K562 (cell line): ENCODE data around the gene MBD3L4. TPM values are rescaled to one million over a fixed set of nuclear protein-coding genes. Genes with fewer than 3 reads are reported as not detected.

ENCODE experiments used
- COPS2 ChIP-seq: fragments of 450-650 bp; conservative IDR thresholded peaks from 2 replicates; pipeline ENCODE4 v1.6.1; 2016; ENCODE audit warnings: mild to moderate bottlenecking, moderate library complexity
- FIP1L1 ChIP-seq: fragments of 200-400 bp; formaldehyde crosslinking; IDR thresholded peaks from 2 replicates; pipeline ENCODE4 v1.6.1; 2018; ENCODE audit warnings: mild to moderate bottlenecking, low read depth, low read length; ENCODE audit not compliant: poor library complexity, severe bottlenecking
- SMAD4 ChIP-seq: fragments of 250-450 bp; sonication (Bioruptor Pico); conservative IDR thresholded peaks from 2 replicates; pipeline ENCODE4 v1.8.0; 2021; ENCODE audit warnings: inconsistent platforms, mild to moderate bottlenecking, moderate library complexity
- ZBED1 ChIP-seq: IDR thresholded peaks from 2 replicates; pipeline ENCODE4 v1.6.1; 2014
- ZNF384 ChIP-seq: IDR thresholded peaks from 2 replicates; pipeline ENCODE4 v1.6.1; 2012; ENCODE audit warnings: low read depth, low read length, improper control_type of control experiment
- polyA plus RNA-seq, 8 experiments: library from polyadenylated mRNA; depleted of rRNA in 4 of 8; stranded (reverse) in 5 of 8; unstranded in 3 of 8; fragments of >200 nt; fragmentation: Nextera tagmentation in 2 of 8; fragmentation: Illumina TruSeq in 1 of 8; extraction: Ambion mirVana in 2 of 8; extraction: Trizol in 1 of 8; gene quantifications; 2 replicates each; pipeline versions ENCODE4 v1.2.1 to v1.2.3, GENCODE V29; 2011 to 2014; ENCODE audit warnings: inconsistent platforms in 1 of 8, missing spikeins in 1 of 8
- total RNA-seq, 7 experiments: library from RNA; depleted of rRNA in 6 of 7; stranded (reverse); fragments of >200 nt in 6 of 7; fragmentation: Illumina TruSeq in 2 of 7; extraction: Trizol in 2 of 7; gene quantifications; 2 replicates each; pipeline versions ENCODE4 v1.2.1 to v1.2.3, GENCODE V29; 2011 to 2021; ENCODE audit warnings: low replicate concordance in 1 of 7
- TF ChIP-seq, protein P1 (sequence below), 2 experiments: fragments of 450-650 bp; IDR thresholded peaks; 2 replicates each; pipeline ENCODE4 v1.6.1; 2018; ENCODE audit warnings: mild to moderate bottlenecking in 2 of 2, low read depth in 1 of 2; ENCODE audit not compliant: partially characterized antibody in 2 of 2
- TF ChIP-seq, protein P2 (sequence below), 3 experiments: fragments of 200-800 bp in 1 of 3; sonication (Bioruptor generic) in 1 of 3; sonication (generic) in 1 of 3; formaldehyde crosslinking in 1 of 3; IDR thresholded peaks; 2 replicates each; pipeline versions ENCODE4 v1.6.1 to v1.8.0; 2016 to 2022; ENCODE audit warnings: mild to moderate bottlenecking in 2 of 3, missing compliant biosample characterization in 2 of 3, missing genetic modification characterization in 2 of 3, missing genetic modification reagents in 1 of 3
- TF ChIP-seq, protein P3 (sequence below): sonication (generic); formaldehyde crosslinking; IDR thresholded peaks from 2 replicates; pipeline ENCODE4 v1.5.0; 2020; ENCODE audit warnings: missing genetic modification reagents
- TF ChIP-seq, protein P4 (sequence below): conservative IDR thresholded peaks from 2 replicates; pipeline ENCODE4 v1.6.1; 2011; ENCODE audit warnings: low read depth, mild to moderate bottlenecking, low read length; ENCODE audit not compliant: control insufficient read depth
- TF ChIP-seq, protein P5 (sequence below), 3 experiments: fragments of 200-800 bp in 1 of 3; fragments of 250-450 bp in 1 of 3; fragments of 450-650 bp in 1 of 3; sonication (Bioruptor Pico) in 1 of 3; sonication (Bioruptor generic) in 1 of 3; formaldehyde crosslinking in 1 of 3; IDR thresholded peaks; 2 replicates each; pipeline versions ENCODE4 v1.6.1 to v1.8.0; 2016 to 2022; ENCODE audit warnings: mild to moderate bottlenecking in 2 of 3, missing genetic modification characterization in 2 of 3, missing compliant biosample characterization in 1 of 3, moderate library complexity in 1 of 3

MBD3L4 gene
- total and polyA plus RNA-seq, 9 of the 15 experiments (the other 6 are each of a cell fraction or from before 2014, with no cell fraction given): not detected

DNA sequence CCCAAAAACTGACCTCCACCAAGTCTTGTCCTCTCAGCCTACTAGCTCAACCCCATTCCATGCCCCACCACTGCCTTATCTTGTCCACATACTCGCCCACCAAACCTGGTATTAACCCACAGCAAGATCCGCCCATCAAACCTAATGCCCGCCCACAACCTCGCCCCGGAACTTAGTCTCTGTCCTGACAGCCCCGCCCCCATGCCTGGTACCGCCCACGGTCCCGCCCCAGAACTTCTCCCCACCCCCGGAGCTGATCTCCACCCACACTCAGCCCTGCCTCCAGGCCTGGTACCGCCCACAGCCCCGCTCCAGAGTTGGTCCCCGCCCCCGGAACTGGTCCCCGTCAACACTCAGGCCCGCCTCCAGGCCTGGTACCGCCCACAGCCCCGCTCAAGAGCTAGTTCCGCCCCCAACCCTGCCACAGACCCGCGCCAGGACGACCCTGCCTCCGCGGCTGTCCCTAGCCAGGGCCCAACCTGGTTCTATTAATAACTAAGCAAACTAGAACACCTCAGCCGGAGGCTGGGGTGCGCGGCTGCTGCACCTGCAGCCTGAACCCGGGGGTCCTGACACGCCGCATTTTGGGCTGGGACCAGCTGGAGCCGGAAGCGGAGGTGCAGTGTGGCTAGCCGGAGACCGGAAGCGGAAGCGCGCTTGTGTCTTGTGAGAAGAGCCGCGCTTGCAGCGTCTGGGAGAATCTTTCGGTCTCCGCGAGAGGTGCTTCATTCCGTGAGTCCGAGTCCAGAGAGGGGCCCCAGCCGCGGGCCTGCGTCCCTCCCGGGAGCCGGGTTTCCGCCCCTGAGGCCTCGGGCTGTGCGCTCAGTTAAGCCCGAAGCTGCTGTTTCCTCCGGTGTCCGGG lies 29.3 kb upstream of the MBD3L4 start, which contains the start of gene ZNF557 (continued):
- TF ChIP-seq, protein P1, sequence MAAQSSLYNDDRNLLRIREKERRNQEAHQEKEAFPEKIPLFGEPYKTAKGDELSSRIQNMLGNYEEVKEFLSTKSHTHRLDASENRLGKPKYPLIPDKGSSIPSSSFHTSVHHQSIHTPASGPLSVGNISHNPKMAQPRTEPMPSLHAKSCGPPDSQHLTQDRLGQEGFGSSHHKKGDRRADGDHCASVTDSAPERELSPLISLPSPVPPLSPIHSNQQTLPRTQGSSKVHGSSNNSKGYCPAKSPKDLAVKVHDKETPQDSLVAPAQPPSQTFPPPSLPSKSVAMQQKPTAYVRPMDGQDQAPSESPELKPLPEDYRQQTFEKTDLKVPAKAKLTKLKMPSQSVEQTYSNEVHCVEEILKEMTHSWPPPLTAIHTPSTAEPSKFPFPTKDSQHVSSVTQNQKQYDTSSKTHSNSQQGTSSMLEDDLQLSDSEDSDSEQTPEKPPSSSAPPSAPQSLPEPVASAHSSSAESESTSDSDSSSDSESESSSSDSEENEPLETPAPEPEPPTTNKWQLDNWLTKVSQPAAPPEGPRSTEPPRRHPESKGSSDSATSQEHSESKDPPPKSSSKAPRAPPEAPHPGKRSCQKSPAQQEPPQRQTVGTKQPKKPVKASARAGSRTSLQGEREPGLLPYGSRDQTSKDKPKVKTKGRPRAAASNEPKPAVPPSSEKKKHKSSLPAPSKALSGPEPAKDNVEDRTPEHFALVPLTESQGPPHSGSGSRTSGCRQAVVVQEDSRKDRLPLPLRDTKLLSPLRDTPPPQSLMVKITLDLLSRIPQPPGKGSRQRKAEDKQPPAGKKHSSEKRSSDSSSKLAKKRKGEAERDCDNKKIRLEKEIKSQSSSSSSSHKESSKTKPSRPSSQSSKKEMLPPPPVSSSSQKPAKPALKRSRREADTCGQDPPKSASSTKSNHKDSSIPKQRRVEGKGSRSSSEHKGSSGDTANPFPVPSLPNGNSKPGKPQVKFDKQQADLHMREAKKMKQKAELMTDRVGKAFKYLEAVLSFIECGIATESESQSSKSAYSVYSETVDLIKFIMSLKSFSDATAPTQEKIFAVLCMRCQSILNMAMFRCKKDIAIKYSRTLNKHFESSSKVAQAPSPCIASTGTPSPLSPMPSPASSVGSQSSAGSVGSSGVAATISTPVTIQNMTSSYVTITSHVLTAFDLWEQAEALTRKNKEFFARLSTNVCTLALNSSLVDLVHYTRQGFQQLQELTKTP (IDR thresholded peaks at IDR 0.05; ENCODE audit: low read depth in 1 of 2, partially characterized antibody in 2 of 2): peak in 1 of 2 experiments; percentile 27
- TF ChIP-seq ZBED1: no peak
- TF ChIP-seq, protein P2, sequence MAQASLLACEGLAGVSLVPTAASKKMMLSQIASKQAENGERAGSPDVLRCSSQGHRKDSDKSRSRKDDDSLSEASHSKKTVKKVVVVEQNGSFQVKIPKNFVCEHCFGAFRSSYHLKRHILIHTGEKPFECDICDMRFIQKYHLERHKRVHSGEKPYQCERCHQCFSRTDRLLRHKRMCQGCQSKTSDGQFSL (CRISPR knock-in tag; IDR thresholded peaks at IDR 0.05): no peak
- TF ChIP-seq, protein P2 (tag; IDR thresholded peaks at IDR 0.05): no peak
- TF ChIP-seq, protein P3, sequence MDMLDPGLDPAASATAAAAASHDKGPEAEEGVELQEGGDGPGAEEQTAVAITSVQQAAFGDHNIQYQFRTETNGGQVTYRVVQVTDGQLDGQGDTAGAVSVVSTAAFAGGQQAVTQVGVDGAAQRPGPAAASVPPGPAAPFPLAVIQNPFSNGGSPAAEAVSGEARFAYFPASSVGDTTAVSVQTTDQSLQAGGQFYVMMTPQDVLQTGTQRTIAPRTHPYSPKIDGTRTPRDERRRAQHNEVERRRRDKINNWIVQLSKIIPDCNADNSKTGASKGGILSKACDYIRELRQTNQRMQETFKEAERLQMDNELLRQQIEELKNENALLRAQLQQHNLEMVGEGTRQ (CRISPR knock-in tag): no peak
- TF ChIP-seq FIP1L1: peak; percentile 30
- TF ChIP-seq, protein P4, sequence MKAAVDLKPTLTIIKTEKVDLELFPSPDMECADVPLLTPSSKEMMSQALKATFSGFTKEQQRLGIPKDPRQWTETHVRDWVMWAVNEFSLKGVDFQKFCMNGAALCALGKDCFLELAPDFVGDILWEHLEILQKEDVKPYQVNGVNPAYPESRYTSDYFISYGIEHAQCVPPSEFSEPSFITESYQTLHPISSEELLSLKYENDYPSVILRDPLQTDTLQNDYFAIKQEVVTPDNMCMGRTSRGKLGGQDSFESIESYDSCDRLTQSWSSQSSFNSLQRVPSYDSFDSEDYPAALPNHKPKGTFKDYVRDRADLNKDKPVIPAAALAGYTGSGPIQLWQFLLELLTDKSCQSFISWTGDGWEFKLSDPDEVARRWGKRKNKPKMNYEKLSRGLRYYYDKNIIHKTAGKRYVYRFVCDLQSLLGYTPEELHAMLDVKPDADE: peak; percentile 74; the same call in 1 of the 2 replicates
- 0 out of 2 replicates have a peak, but pooled peaks have one; percentile 24 for TF ChIP-seq SMAD4 (CRISPR knock-in tag)
- TF ChIP-seq COPS2: no peak
- no peak for TF ChIP-seq ZNF384
- TF ChIP-seq, protein P5, sequence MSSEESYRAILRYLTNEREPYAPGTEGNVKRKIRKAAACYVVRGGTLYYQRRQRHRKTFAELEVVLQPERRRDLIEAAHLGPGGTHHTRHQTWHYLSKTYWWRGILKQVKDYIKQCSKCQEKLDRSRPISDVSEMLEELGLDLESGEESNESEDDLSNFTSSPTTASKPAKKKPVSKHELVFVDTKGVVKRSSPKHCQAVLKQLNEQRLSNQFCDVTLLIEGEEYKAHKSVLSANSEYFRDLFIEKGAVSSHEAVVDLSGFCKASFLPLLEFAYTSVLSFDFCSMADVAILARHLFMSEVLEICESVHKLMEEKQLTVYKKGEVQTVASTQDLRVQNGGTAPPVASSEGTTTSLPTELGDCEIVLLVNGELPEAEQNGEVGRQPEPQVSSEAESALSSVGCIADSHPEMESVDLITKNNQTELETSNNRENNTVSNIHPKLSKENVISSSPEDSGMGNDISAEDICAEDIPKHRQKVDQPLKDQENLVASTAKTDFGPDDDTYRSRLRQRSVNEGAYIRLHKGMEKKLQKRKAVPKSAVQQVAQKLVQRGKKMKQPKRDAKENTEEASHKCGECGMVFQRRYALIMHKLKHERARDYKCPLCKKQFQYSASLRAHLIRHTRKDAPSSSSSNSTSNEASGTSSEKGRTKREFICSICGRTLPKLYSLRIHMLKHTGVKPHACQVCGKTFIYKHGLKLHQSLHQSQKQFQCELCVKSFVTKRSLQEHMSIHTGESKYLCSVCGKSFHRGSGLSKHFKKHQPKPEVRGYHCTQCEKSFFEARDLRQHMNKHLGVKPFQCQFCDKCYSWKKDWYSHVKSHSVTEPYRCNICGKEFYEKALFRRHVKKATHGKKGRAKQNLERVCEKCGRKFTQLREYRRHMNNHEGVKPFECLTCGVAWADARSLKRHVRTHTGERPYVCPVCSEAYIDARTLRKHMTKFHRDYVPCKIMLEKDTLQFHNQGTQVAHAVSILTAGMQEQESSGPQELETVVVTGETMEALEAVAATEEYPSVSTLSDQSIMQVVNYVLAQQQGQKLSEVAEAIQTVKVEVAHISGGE (CRISPR knock-in tag; IDR thresholded peaks at IDR 0.05): peak in 2 of 3 experiments; percentile 77 to 96; a peak in 4 of 6 replicates
